ENCODE data around the gene KIF5B.

DNA sequence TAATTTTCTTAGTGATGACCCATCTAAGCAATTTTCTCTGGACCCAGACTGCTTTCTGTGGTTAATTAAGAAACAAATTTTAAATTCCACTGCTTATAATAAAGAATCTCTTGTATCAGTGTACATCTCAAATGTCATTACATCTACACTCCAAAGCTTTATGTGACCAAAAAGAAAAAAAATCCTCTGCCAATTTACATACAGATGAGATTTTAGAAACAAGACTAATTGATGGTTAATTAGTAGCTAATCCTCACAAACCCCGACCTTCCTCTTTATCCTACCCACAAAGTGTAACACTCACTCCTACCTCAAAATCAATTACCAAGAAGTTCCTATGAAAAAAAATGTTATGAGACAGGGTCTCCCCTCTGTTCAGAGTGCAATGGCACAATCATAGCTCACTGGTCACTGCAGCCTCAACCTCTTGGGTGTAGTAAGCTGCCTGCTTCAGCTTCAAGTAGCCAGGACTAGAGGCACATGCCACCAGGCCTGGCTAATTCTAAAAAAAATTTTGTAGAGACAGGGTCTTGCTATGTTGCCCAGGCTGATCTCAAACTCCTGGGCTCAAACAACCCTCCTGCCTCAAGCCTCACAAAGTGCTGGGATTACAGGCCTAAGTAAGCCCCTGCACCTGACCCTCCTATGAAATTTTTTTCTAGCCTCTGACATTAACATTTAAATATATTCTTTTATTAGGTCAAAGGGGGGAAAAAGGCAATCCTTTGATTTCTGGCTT is 14.8 kb downstream of the KIF5B start:
- no peak for TF ChIP-seq EZH2 (IDR thresholded peaks at IDR 0.05; ENCODE audit: low read length, missing control alignments)
- TF ChIP-seq, protein P1, sequence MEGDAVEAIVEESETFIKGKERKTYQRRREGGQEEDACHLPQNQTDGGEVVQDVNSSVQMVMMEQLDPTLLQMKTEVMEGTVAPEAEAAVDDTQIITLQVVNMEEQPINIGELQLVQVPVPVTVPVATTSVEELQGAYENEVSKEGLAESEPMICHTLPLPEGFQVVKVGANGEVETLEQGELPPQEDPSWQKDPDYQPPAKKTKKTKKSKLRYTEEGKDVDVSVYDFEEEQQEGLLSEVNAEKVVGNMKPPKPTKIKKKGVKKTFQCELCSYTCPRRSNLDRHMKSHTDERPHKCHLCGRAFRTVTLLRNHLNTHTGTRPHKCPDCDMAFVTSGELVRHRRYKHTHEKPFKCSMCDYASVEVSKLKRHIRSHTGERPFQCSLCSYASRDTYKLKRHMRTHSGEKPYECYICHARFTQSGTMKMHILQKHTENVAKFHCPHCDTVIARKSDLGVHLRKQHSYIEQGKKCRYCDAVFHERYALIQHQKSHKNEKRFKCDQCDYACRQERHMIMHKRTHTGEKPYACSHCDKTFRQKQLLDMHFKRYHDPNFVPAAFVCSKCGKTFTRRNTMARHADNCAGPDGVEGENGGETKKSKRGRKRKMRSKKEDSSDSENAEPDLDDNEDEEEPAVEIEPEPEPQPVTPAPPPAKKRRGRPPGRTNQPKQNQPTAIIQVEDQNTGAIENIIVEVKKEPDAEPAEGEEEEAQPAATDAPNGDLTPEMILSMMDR (conservative IDR thresholded peaks at IDR 0.05 in 1 of 2, IDR thresholded peaks at IDR 0.05 in 1 of 2; ENCODE audit: low read depth in 1 of 2, low read length in 2 of 2) = no peak
